Muscle of back (tissue), 11 donors: ENCODE measurements around the gene PRKG1. TPM values are rescaled to one million over a fixed set of nuclear protein-coding genes. Genes with fewer than 3 reads are reported as not detected.

Source experiments
- DNase-seq, 3 donors: peaks; one replicate each; pipeline versions ENCODE4 v3.0.0 to v3.0.0-alpha.2; 2013
- polyA plus RNA-seq, 10 donors: library from polyadenylated mRNA; unstranded; fragments of 120-200 nt; gene quantifications; one replicate each; pipeline ENCODE4 v1.2.1, GENCODE V29; 2013; ENCODE audit not compliant: insufficient read length in 10 of 10

Gene PRKG1
- polyA plus RNA-seq, 10 donors: 32.4 to 71.5 (median 45.2) TPM

DNA sequence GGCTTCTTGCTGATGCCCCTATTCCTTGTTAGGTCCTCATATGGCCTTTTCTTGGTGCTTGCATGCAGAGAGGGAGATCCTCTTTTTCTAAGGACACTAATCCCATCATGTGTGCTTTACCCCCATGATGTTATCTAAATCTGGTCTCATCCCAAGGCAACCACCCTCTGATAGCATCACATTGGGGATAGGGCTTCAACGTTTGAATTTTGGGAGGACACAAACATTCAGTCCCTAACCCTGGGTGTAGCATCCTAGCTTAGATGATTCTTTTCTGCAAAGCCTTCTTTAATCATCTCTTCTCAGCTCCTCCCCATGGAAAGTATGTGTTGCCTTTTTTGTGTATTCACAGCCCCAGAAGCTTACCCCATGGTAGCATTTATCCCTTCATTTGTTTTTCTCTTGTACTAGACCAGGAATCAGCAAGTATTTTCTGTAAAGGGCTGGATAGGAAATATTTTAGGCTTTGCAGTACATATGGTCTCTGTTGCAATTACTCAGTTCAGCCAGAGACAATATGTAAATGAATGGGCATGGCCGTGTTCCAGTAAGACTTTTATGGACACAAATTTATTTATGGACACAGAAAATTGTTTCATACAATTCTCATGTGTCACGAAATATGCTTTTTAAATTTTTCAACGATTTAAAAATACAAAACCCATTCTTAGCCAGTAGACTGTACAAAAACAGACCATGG, 726.6 kb downstream of the PRKG1 start:
- no peak for DNase-seq

DNA sequence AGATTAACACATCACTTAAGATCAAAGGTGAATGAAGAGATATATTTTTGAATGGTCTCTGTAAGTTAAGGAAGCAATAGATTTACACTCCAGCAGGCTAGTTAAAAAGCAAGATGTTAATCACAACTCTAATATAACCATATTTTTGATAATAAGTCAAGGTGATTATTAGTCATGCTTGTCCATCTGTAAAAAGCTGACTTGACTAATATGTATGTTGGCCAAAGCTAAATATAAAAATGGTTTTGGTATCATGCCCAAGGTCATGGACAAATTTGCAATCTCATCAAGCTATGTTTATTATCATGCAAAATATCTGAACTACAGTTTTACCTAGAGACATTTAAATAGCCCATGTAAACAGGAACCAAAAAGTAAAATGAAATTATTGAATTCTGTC, 727.7 kb downstream of the PRKG1 start:
- DNase-seq: no peak

DNA sequence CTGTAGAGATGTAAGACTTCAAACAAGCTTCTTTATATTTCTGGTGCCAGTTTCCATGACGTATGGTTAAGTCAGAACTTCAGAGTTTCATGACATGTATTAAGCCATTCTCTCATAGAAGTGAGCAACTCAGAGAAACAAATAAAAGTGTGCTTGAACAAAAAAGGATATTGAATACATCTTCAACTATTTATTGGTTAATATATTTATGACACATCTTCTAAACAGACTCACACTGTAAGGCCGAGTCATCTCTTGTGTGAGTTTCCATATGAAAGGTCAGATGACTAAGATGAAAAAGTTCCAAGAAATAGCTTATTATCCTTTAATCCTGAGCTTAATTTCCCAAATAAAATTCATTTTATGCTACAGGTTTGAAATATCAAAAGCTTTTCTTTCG, 730.6 kb downstream of the PRKG1 start:
- DNase-seq: peak in 1 of 3 donors; percentile 22

DNA sequence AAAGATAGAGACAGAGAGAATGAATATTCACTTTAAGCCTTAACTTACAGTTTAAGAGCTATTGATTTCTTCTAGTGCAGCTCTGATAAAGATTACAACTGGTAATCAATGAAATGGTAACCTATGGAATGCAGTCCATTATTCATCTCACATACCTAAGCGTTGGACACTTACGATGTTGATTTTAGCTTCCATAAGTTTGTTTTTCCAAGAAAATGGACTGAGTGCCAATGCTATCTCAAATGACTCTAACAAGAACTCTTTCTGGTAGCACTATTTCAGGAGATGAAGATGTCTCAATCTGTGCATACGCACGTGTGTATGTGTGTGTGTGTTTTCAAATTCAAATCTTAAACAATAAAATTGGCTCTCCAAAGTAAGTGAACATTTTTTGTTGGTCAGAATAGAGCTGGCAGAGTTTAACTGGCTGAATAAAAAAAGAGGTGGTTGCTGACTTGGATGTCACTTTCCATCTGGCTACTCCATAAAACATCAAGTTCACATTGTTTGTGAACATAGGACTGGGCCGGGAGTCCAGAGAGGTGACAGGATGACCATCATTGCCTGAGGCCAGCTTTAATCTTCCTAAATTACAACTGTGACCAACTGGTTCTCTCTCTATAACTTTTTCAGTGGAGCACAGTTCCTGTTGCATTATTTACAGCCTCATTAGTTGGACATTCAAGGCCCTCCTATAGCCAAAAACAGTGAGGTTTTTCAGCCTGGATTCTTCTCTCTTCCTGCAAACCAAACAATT, 732.0 kb downstream of the PRKG1 start:
- no peak for DNase-seq

DNA sequence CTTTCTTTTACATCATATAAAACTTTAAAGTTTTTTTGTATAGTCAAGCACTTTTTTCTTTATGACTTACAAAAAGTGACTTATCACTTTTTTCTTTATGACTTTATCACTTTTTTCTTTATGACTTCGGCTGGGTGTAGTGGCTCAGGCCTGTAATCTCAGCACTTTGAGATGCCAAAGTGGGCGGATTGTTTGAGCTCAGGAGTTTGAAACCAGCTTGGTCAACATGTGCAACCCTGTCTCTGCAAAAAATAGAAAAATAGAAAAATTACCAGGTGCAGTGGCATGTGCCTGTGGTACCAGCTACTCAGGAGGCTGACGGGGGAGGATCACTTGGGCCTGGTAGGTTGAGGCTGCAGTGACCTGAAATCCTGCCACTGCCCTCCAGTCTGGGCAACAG, 733.9 kb downstream of the PRKG1 start:
- DNase-seq: no peak

DNA sequence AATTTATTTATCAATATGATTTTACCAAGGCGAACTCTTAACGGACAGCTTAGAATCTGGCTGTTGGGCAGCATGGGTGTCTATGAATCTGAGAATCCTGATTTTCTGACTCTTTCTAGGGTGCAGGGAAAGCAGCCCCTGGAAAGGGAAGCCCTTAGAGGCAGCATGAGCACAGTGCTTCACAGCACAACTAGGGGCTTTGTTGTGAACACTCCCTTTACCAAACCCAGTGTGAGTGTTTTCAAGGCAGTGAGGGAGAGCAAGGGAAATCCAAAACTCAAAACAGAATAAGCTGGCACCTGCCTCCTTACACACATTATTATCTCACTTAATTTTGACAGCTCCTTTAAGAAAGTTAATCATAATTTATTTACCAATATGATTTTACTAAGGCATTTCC, 741.4 kb downstream of the PRKG1 start:
- DNase-seq: no peak

DNA sequence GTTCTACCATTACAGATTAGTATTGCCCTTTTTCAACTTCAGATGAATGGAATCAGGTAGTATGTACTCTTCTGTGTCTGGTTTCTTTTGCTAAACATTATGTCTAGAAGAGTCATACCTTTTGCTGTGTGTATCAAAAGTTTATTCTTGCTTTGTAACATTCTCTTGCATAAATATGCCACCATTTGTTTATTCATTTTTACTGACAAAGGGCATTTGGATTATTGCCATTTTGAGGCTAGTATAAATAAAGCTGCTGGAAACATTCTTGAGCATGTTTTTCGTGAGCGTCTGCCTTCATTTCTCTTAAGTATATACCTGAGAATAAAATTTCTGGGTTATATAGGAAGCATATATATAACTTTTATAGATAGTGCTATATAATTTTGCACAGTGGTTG, 746.8 kb downstream of the PRKG1 start:
- no peak for DNase-seq

DNA sequence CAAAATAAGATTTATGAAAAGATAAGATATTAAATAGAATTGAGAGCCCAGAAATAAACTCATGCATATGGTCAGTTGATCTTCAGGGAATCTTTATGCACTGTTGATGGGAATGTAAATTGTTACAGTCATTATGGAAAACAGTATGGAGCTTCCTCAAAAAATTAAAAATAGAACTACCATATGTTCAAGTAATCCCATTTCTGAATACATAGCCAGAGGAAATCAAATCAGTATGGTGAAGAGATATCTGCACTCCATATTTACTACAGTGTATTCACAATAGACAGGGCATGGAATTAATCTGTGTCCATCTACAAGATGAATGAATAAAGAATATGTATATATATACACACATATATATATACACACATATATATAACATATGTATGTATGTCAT, 747.5 kb downstream of the PRKG1 start:
- no peak for DNase-seq

DNA sequence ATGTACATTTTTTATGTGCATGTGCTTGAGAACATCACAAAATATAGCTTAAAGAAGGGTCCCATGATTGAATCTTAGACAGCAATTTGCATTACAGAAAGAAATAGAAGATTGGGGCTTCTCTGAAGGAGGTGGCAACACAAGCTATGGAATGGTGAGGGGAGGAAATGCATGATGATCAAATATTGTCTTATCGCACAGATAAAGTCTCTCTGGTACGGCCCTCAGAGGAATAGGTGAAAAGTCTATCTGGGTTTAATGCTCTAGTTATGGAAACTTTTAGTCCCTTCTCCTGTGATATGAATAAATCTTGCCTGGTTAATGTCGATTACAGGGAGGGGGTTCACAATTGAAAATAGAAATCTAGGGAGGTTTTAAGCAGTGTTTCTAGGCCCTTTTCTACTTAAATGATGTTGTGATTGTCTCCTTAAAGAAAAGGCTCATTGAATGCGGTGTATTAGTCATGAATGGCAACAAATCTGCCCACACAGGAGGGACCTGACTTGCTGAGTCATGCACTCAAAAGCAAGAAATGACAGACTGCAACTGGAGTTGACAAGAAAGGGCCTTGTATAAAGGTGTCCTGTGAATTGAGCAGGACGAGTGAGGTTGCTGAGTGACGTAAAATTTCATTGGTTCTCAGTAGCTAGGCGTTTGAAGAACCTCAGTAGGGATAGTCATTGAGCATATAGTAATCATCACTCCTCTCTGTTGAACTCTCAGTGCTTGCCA, 758.5 kb downstream of the PRKG1 start:
- peak in 1 of 3 donors; percentile 8 for DNase-seq

DNA sequence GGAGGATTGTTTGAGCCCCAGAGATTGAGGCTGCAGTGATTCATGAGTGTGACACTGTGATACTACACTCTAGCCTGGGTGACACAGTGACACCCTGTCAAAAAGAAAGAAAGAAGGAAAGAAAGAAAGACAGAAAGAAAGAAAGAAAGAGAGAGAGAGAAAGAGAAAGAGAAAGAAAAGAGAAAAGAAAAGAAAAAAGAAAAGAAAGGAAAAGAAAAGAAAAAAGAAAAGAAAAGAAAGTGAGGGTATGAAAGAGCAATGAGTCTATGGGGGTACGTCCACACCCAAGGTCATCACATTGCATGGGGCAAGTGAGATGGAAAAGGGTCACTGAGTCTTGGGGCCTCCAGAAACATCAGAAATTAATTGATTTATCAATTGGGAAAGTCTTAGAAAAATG, 760.3 kb downstream of the PRKG1 start:
- DNase-seq: no peak

DNA sequence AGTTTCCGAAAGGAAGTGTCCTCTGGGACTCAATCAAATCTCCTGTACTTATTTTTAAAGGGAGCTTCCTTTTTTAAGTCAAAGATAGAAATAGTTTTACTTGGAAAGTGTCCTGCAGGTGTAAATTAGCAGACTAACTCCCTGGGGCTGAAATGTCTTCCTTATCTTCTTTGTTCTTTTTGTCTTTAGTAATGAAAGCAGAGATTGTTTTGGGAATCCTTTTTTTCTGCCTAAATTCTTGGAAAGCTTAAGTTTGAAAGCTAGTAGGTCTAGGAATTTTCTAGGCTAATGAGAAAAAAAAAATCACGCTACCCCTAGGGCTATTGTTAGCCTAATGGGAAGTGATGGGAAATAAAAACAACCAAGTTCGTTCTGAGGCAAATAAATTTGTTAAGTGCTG, 764.2 kb downstream of the PRKG1 start:
- DNase-seq: peak in 1 of 3 donors; percentile 24

DNA sequence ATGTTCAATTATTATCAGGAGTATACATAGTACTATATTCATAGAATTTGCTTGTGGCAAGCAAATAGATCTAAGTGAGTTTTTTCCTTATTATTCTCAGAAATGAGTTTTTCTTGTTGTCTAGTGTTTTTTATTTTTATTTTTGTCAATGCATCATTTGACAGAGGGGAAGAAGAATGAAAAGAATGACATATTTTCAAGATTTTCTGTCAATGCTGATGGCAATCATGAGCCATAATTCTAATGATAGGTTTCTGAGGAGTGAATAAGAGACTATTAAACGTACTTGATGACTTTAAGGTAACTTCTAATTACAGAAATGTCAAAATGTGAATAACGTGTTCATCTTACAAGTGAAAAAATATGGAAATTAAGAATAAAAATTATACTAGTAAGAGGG, 769.7 kb downstream of the PRKG1 start:
- DNase-seq: no peak

DNA sequence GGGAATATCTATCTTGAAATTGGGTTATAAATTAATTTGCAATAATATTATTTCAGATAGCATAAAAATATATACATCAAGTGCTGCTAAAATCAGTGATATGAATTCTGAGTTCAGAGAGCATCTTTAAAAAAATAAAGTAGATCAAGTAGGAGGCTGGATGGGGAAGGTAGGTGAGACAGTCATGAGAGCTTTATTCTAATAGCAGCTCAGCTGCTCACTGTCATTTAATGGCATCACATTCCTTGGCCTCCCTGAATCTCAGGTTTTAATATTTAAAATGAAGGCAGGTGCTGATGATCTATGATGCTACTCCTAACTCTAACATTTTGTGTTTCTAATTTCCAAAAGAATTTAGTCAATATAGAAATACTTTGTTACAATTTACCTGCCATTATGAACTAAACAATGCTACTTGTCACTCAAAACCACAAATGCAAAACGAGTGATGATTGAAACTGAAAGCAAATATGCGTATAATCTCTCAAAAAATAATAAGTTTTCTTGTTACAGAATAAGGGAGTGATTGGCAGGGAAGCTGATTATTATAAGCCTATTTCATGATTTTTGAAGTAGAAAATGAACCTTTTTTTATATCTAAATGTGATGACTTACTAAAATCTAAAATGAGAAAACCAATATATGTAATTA, 772.7 kb downstream of the PRKG1 start:
- DNase-seq: no peak

DNA sequence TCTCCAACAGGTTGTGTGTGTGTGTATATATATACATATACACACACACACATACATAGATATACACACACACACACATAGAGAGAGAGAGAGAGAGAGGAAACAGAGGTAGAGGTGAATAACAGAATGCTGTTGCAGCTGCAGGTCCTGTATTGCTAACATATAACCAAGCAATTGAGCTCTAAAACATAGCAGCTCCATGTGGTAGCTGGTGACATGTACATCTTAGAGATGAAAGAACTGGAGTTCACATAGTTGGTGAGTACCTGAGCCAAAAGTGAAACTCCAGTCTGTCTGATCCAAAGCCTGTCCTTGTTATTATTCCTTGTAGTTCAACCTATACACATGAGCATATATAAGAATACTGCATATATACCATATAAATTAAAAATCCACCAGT, 778.0 kb downstream of the PRKG1 start:
- DNase-seq: no peak

DNA sequence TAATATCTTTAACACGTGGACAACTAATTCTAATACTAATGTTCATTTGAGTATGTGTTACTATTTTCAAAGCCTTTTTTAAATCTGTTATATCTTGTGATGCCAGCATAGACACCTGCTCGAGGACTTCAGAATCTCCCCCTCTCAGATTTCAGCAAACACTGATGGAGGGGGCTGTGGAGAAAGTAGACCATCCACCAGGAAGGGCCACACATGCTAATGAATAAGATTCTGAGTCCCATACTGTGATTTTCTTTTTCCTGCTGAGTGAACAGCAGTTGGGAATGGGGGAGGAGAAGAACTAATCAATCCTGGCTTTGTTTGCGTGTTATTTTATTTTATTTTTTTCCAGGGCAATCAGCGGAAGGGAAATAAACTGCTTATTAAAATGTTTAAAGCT, 783.0 kb downstream of the PRKG1 start:
- no peak for DNase-seq

DNA sequence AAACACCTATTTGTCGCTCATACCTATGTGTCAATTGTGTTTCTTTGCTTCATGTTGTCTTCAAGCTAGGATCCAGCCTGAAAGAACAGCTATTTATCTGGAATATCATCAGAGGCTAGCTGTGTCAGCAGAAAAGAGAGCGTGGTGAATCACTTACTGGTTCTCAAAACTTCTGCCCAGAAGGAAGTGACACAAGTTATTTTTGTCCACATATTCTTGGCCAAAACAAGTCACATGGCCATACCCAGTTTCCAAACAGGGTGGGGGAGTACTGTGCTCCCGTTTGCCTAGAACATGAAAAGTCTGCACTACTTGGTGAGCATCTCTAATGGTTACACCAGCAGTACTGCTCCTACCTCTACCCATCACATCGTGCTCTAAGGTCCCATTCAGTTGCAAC, 786.0 kb downstream of the PRKG1 start:
- DNase-seq: peak in 1 of 3 donors; percentile 61

DNA sequence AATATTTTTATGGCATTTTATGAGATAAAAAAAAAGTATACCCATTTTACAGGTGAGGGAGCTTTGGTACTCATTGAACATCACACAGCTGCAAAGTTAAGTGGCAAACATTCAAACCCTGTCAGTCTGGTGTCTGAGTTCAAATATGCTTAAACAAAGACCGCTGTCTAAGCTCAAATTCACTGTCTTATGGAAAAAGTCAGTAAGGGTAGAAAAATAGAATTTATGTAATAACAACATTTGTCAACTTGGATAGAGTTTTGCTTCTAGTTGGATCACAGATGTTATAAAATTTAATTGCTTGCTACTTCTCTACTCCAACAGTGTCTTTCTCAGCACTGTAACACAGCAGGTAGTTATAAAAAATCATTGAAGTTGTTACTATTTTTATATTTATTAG, 786.8 kb downstream of the PRKG1 start:
- DNase-seq: peak in 1 of 3 donors; percentile 53

DNA sequence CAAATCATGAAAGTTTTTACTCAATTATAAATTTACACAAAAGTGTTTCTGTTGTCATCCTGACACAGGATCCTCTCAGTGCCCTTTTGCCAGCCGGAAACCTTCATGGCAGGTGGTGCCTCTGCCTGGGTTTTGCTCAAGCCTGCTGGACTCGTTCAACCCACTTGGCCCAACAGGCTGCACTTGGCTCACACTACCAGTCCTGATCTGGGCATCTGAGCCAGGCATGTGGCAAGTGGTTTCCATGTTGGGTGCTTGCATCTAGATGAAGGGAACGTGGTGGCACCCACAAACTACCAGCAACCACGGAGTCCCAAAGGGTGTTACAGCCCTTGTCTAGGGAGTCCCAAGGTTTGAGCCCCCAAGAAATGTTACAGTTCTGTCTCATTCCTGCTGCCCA, 787.4 kb downstream of the PRKG1 start:
- DNase-seq: no peak

DNA sequence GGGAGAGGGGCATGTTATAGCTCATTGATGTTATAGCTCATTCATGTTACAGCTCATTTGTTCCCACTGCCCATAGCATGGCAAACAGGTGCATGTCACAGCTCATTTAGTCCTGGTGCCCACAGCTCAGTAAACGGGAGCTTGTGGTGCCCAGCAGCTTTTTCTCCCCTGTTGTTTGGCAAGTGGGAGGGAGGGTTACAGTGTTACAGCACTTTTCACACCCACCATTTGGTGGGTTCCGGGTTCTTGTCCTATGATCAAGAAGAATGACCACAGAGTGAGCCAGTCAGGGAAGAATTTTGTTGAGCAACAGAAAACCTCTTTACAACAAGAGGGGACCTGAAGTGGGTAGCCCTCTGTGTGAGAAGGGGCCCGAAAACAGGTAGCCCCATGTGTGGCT, 787.9 kb downstream of the PRKG1 start:
- no peak for DNase-seq

DNA sequence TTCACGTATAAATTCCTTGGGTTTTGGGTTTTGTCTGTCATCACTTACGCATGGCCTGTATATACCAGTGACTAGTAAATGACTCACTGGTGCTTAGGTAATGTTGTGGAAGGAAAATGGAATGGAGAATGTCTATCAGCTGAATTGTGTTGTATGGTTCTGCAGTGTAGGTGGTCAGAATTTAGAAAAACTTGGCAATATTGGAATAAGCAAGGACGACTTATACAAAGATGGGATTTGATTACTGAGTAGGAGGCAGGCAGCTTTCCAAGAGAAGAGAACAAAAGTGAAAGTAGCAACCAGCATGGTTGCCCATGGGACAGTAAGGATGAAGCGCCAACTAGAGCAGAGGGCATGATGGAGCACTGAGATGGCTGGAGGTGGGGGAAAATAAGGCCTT, 793.7 kb downstream of the PRKG1 start:
- peak in 1 of 3 donors; percentile 81 for DNase-seq

DNA sequence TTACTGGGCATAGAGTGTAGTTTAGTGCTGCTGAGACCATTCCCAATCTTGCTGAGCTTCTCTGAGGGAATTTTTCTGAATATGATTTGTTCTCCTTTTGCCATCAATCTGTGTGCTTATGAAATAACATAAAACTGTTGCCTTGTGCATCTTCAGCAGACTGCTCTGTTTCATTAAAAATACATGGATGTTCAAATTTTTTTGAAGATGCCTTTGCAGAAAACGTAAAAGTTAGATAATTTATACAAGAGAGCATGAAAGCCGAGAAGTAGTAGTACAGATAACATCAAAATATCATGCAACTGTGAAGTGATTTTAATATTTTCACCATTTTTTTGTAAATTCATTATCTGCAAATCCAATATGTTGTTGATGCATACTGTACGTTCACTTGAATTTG, 799.8 kb downstream of the PRKG1 start:
- no peak for DNase-seq

DNA sequence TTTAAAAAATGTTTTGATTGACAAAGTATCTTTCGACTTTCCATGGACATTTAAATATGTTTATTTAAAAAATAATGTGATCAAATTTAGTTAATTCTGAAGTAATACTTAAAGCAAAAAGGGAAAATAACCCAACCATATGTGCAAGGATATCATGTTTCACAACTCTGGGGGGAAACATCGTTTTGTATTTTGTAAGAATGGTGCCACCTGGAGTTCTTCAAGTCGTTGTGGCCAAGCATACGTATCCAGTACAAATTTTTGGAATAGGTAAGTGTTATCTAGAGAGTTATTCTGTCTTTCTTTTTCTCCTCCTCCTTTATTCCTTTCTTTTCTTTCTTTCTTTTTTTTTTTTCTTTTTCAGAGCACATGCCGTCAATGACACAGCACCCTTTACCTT, 801.3 kb downstream of the PRKG1 start:
- DNase-seq: no peak
